HG02759 (cell line): ENCODE data around the gene HLA-DQA1.
"Not testable (repeated sequence)": the region's sequence is repeated elsewhere in the genome, so short reads cannot be mapped to it uniquely, and the experiment has no call there.

Experiments
- ATAC-seq: cut with Tn5 transposase; IDR thresholded peaks from one replicate; pipeline ENCODE4 v1.9.1; 2021; ENCODE audit warnings: mild to moderate bottlenecking, moderate library complexity; ENCODE audit not compliant: unreplicated experiment

Gene HLA-DQA1

DNA sequence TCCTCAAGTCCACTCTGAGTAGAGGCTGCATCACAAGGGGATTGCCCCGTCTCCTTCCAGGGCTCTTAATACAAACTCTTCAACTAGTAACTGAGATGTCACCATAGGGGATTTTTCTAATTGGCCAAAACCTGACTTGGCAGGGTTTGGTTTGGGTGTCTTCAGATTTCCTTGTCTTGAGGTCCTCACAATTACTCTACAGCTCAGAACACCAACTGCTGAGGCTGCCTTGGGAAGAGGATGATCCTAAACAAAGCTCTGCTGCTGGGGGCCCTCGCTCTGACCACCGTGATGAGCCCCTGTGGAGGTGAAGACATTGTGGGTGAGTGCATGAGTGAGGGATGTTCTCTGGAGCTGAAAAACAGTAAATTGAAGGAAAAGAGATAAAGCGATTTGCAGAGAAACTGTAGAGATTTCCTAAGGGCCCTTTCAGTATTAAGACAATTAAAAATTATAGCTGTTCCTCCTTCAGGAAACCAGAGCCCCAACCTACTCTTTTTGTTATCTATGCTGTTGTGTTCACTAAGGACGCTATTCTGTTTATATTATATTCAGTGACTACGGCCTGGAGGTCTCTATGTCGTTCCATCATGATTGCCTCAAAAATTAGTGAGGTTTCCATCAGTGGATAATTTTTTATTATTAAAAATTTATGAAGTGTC is at the start of gene HLA-DQA1:
Gene HLA-DQA1 (plus strand): TSS at position 188 of the 662 bp plus-strand sequence. CDS start 53 bp downstream, at position 241.
- peak; percentile 80 for ATAC-seq

DNA sequence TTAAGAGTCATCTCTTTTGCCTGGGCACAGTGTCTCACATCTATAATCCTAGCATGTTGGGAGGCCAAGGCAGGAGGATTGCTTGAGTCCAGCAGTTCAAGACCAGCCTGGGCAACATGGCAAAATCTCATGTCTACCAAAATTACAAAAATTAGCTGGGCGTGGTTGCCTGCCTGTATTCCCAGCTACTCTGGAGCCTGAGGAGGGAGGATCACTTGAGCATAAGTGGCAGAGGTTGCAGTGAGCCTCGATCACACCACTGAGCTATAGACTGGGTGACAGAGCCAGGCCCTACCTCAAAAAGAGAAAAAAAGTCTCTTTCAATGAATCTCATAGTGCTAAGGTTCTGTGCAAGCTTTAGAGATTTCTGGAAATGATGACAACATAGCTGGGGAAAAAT is 49.0 kb upstream of the HLA-DQA1 start:
- no peak for ATAC-seq

- peak; percentile 94 for ATAC-seq
These were observed 47.4 kb upstream of the HLA-DQA1 start, which contains the start of gene HLA-DRB1 for GRCh38 chr6:32589596-32590449. HLA-DRB1 (minus strand) TSS chr6:32589848; CDS start chr6:32589742, 106 bp downstream.

DNA sequence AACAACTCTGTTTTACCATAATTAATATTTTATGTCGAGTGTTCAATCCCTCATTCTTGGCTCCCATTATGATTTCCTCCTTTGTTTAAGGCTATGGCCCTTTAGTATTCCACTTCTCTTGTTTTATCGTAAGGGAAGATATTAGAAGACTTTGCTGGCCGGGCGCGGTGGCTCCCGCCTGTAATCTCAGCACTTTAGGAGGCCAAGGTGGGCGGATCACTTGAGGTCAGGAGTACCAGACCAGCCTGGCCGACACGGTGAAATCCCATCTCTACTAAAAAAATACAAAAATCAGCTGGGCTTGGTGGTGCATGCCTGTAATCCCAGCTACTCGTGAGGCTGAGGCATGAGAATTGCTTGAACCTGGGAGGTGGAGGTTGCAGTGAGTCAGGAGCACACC is 46.5 kb upstream of the HLA-DQA1 start:
- not testable (repeated sequence) for ATAC-seq

DNA sequence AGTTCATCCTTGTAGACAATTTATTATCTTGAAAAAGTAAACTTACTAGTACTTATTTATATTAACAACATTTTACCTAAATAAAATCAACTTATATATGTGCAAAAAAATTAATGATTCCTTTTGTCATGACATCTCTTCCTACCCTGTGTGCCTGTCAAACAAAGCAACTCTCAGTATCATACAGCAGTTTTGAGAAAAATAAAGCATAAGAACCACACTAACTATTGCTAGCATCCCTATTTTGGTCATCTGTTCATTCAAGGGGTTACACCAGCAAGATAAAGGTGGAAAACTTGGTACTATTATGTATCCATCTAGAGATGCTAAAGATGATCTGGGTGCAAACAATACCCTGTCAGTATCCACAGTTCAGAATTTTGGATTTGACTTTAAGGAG is 40.2 kb upstream of the HLA-DQA1 start:
- ATAC-seq = no peak

- ATAC-seq = no peak
These were observed 34.8 kb upstream of the HLA-DQA1 start for GRCh38 chr6:32602383-32602782.

DNA sequence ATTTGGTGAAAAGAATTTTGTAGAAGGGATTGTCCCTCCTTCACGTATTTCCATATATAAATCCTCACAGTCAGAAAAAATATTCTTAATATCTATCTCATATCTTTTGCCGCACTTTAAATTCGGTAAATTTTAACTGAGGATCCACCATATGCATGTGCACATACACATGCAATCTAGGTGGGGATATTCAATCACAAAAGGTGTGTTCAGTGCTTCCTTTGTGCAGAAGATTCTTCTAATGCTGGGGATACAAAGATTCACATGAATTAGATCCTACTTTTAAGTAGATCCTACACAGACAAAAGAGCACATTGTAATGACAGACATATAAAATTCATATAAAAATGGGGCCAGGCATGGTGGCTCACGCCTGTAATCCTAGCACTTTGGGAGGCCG is 34.0 kb upstream of the HLA-DQA1 start:
- no peak for ATAC-seq

- no peak for ATAC-seq
These were observed 33.3 kb upstream of the HLA-DQA1 start for GRCh38 chr6:32603888-32604287.

GRCh38 chr6:32604434-32604877 is 32.8 kb upstream of the HLA-DQA1 start:
- ATAC-seq = no peak

DNA sequence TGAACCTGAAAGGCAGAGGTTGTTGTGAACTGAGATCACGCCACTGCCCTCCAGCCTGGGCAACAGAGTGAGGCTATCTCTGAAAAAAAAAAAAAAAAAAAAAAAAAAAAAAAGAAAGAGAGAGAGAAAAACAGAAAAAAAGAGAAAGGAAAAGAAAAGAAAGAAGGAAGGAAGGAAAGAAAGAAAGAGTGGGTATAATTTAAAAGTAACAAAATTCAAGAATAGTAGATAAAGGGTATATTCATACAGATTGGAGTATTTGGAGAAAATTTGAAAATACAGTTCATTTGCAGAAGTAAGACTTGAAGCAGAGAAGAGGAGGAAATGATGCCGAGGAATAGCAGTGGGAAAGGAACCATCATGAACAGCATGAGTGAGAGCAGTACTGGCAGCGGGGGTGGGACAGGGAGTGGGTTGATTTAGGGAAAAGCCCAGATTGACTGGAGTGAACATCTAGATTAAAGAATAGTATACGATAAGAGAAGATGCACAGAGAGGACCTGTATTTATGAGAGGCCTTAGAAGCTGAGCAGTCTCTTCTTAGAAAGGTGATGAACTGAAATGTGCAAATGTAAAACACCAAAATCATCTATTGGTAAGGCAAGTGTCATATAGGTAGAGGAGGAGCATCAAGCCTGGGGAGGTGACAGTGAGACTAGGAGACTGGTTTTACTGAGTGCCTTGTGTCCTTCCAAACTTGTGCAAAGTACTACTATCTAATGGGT is 29.8 kb upstream of the HLA-DQA1 start:
- no peak for ATAC-seq

DNA sequence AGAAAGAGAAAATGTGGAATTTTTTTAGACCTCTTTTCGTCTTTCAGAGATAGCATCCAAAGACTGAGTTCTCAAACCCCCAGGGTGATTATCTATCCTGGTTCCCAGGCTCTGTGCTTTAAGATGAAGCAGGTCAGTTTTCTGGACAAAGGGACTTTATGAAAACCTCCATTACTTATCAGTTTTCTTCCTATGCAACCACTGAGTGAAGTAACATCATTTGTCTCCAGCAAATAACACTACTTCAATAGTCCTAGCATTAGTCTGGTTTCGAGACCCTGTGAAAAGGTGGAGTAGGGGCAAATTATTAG is 29.3 kb upstream of the HLA-DQA1 start:
- ATAC-seq = no peak

DNA sequence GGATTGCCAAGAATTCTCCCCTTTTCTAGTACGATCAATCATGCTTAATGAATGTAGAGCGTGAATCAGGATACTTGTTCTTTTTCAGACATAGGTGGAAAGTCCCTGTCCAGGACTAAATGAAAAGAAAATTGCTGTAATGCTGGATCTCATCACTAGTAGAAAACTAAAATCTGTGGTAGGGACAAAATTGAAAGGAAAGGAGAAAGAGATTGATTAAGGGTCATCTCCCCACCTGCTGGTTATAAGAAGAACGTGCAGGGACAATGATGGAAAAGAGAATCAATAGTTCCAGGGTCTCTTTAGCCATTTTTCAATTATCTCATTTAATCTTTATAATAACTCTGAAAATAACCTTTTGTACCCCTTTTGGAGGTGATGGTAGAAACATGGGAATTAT is 28.8 kb upstream of the HLA-DQA1 start:
- no peak for ATAC-seq

DNA sequence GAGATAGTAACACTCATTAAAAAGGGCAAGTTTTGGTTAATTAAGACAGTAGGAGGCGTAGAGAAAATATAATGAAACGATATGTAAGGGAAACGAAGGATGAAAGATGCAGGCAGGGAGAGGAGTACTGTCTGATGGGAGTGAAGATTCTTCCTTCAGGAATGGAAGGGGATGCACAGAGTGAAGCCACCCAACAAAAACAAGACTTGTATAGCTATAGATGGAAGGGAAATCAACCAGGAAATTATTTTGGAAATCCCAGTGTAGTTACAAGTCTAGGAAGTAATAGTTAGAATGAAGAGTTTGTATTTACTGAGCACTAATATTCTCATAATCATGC is 27.8 kb upstream of the HLA-DQA1 start:
- ATAC-seq = no peak

GRCh38 chr6:32609731-32610640 is 27.2 kb upstream of the HLA-DQA1 start:
- ATAC-seq = peak; percentile 92

- ATAC-seq = no peak
These were observed 26.4 kb upstream of the HLA-DQA1 start for GRCh38 chr6:32610682-32611296.

DNA sequence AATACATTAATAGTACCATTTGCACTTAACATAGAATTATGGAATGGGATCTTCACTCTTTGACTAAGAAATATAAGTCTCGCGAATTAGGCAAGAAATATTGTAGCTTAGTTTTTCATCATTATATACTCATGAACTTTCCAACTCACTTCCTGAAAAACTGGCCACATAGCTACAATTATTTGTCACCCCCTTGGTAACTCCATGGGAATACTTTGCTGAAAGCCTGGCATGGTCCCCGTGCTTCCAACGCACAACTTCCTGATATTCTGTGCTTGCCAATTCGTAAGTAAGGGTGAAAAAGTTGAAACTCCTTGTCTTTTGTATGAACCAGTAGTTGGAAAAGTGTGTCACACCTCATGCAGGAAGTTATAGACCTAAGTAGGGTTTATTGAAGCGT is 23.7 kb upstream of the HLA-DQA1 start:
- ATAC-seq = no peak

GRCh38 chr6:32614366-32615081 is 22.7 kb upstream of the HLA-DQA1 start:
- ATAC-seq = no peak

DNA sequence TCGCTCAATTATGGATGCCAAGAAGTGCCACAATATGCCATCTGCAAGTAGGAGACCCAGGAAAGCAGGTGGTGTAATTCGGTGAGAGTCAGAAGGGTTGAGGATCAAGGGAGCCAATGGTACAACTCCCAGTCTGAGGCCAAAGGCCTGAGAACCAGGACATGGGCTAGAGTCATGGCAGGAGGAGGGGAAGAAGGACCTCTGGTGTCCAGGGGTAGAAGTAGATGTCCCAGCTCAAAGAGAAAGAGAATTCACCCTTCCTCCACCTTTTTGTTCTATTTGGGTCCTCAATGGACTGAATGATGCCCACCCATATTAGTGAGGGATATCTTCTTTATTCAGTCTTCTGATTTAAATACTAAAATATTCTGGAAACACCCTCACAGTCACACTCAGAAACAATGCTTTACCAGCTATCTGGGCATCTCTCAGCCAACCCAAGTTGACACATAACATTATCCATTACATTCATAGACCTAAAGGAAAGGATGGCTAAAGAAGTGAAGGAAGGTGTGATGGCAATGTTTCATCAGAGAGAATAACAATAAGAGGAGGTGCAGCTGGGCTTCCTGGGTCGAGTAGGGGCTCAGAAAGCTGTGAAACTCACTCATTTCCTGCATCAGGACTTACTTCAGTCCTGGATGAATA is 21.2 kb upstream of the HLA-DQA1 start:
- no peak for ATAC-seq

- ATAC-seq = no peak
These were observed 19.5 kb upstream of the HLA-DQA1 start for GRCh38 chr6:32617751-32618150.
